Uterus (tissue), 4 donors: ENCODE results near the gene NSMCE3. TPM values are rescaled to one million over a fixed set of nuclear protein-coding genes. Genes with fewer than 3 reads are reported as not detected.

Experiments used
- DNase-seq, 2 donors: peaks; one replicate each; pipeline ENCODE4 v3.0.0-alpha.2; 2019 to 2020
- H3K27ac ChIP-seq, 2 donors: fragments of 200-600 bp; sonication (generic); 1 replicate in 1 of 2; 2 replicates in 1 of 2; pipeline ENCODE4 v1.5.1; 2016 to 2018
- H3K27me3 ChIP-seq, 2 donors: fragments of 200-600 bp; sonication (generic); one replicate each; pipeline ENCODE4 v1.5.1; 2018 to 2019; ENCODE audit warnings: control low read depth in 1 of 2
- H3K36me3 ChIP-seq, 2 donors: fragments of 200-600 bp; sonication (generic); one replicate each; pipeline ENCODE4 v1.5.1; 2019; ENCODE audit warnings: control low read depth in 1 of 2
- H3K4me1 ChIP-seq, 2 donors: fragments of 200-600 bp; sonication (generic); one replicate each; pipeline ENCODE4 v1.5.1; 2018 to 2019; ENCODE audit warnings: control low read depth in 1 of 2
- H3K4me3 ChIP-seq, 2 donors: fragments of 200-600 bp; sonication (generic); 1 replicate in 1 of 2; 2 replicates in 1 of 2; pipeline ENCODE4 v1.5.1; 2018 to 2019; ENCODE audit warnings: mild to moderate bottlenecking in 1 of 2
- H3K9me3 ChIP-seq, 2 donors: fragments of 200-600 bp; sonication (generic); one replicate each; pipeline ENCODE4 v1.5.1; 2019; ENCODE audit warnings: control low read depth in 1 of 2
- CTCF ChIP-seq, 4 experiments: fragments of 200-600 bp in 2 of 4; fragments of 450-650 bp in 2 of 4; sonication (generic) in 2 of 4; IDR thresholded peaks; one replicate each; pipeline ENCODE4 v1.5.1; 2016 to 2019; ENCODE audit warnings: antibody characterized with exemption in 4 of 4, mild to moderate bottlenecking in 2 of 4, moderate library complexity in 1 of 4
- POLR2A ChIP-seq, 2 donors: fragments of 450-650 bp; IDR thresholded peaks; one replicate each; pipeline ENCODE4 v1.6.1; 2016; ENCODE audit warnings: antibody characterized with exemption in 2 of 2, mild to moderate bottlenecking in 1 of 2, moderate library complexity in 1 of 2
- intact Hi-C: fragments of 100-400 bp; cut with DNase I; formaldehyde crosslinking; loops from one replicate; pipeline ENCODE4 v1.15.1; 2023; ENCODE audit warnings: low total_unique reads
- total RNA-seq, 4 donors: library from RNA; depleted of rRNA in 3 of 4; stranded (reverse); fragments of >200 nt in 3 of 4; gene quantifications; one replicate each; pipeline versions ENCODE4 v1.1.0 to v1.2.4, GENCODE V29; 2014 to 2023
- donor health status: DM: yes; HTN: yes; CAD: no.

NSMCE3 gene
- total RNA-seq, 4 donors from 2014 or later = 4.4 to 16.7 (median 9.5) TPM

GRCh38 chr15:29294732-29295325 is 25.2 kb upstream of the NSMCE3 start:
- H3K4me1 ChIP-seq = no peaks in the 10 kb centered on the region
- no peak overlapping the region for H3K4me3 ChIP-seq
- intact Hi-C loops = no loop called here
- no peaks in the 10 kb centered on the region for H3K9me3 ChIP-seq
- H3K36me3 ChIP-seq = no peaks in the 10 kb centered on the region
- no peak for TF ChIP-seq POLR2A (IDR thresholded peaks at IDR 0.05)
- TF ChIP-seq CTCF (IDR thresholded peaks at IDR 0.05) = no peak
- no peak overlapping the region for H3K27ac ChIP-seq
- no peaks in the 10 kb centered on the region for H3K27me3 ChIP-seq
- no peak for DNase-seq

GRCh38 chr15:29291067-29291845 is 21.6 kb upstream of the NSMCE3 start:
- no peak overlapping the region for H3K4me3 ChIP-seq
- no peak for DNase-seq
- no peaks in the 10 kb centered on the region for H3K27me3 ChIP-seq
- H3K36me3 ChIP-seq = no peaks in the 10 kb centered on the region
- intact Hi-C loops = no loop called here
- no peak overlapping the region for H3K27ac ChIP-seq
- no peaks in the 10 kb centered on the region for H3K4me1 ChIP-seq
- TF ChIP-seq POLR2A (IDR thresholded peaks at IDR 0.05) = no peak
- no peak for TF ChIP-seq CTCF (IDR thresholded peaks at IDR 0.05)
- H3K9me3 ChIP-seq = no peaks in the 10 kb centered on the region

- TF ChIP-seq POLR2A (IDR thresholded peaks at IDR 0.05) = no peak
- no peak for TF ChIP-seq CTCF (IDR thresholded peaks at IDR 0.05)
- intact Hi-C loops = no loop called here
- no peak for DNase-seq
Observed at GRCh38 chr15:29289173-29289572, 19.6 kb upstream of the NSMCE3 start.

GRCh38 chr15:29285386-29285785 is 15.8 kb upstream of the NSMCE3 start:
- H3K4me3 ChIP-seq = no peak overlapping the region
- no peaks in the 10 kb centered on the region for H3K4me1 ChIP-seq
- H3K36me3 ChIP-seq = no peaks in the 10 kb centered on the region
- H3K9me3 ChIP-seq = no peaks in the 10 kb centered on the region
- H3K27me3 ChIP-seq = no peaks in the 10 kb centered on the region
- intact Hi-C loops = no loop called here
- DNase-seq = no peak
- no peak overlapping the region for H3K27ac ChIP-seq
- TF ChIP-seq CTCF (IDR thresholded peaks at IDR 0.05) = no peak
- no peak for TF ChIP-seq POLR2A (IDR thresholded peaks at IDR 0.05)

More at GRCh38 chr15:29289173-29289572, 19.6 kb upstream of the NSMCE3 start:
- Histone ChIP-seq H3K36me3 (no peaks in the 10 kb centered on the region), H3K27ac (no peak overlapping the region), H3K27me3 (no peaks in the 10 kb centered on the region), H3K4me3 (no peak overlapping the region), H3K9me3 (no peaks in the 10 kb centered on the region), H3K4me1 (no peaks in the 10 kb centered on the region)

GRCh38 chr15:29283381-29283780 is 13.8 kb upstream of the NSMCE3 start:
- H3K4me3 ChIP-seq = no peak overlapping the region
- no peaks in the 10 kb centered on the region for H3K9me3 ChIP-seq
- TF ChIP-seq CTCF (IDR thresholded peaks at IDR 0.05) = no peak
- no peak for TF ChIP-seq POLR2A (IDR thresholded peaks at IDR 0.05)
- no peaks in the 10 kb centered on the region for H3K36me3 ChIP-seq
- DNase-seq = no peak
- no peaks in the 10 kb centered on the region for H3K4me1 ChIP-seq
- no peaks in the 10 kb centered on the region for H3K27me3 ChIP-seq
- intact Hi-C loops = no loop called here
- no peak overlapping the region for H3K27ac ChIP-seq
